GM23248 (cell line): ENCODE measurements around the gene TRAPPC3.

Experiments
- EZH2 ChIP-seq: fragments of 200-600 bp; sonication (generic); IDR thresholded peaks from 2 replicates; pipeline ENCODE4 v1.6.1; 2018; ENCODE audit warnings: antibody characterized with exemption, mild to moderate bottlenecking; ENCODE audit not compliant: insufficient read depth, poor library complexity, severe bottlenecking
- EZH2phosphoT487 ChIP-seq: fragments of 200-600 bp; sonication (generic); IDR thresholded peaks from 2 replicates; pipeline ENCODE4 v1.6.1; 2018; ENCODE audit warnings: antibody characterized with exemption, moderate library complexity, mild to moderate bottlenecking, low read depth; ENCODE audit not compliant: insufficient read depth

GRCh38 chr1:36134031-36134430, 15.3 kb downstream of the TRAPPC3 start:
- TF ChIP-seq EZH2 (no peak), EZH2phosphoT487 (no peak)
